Hypothalamus (tissue), 51 donors: ENCODE results near the gene SLC25A13.
A peak's percentile ranks its signal among the peaks of the same experiment; 100 is the strongest.

ENCODE experiments used
- DNase-seq, 51 donors: peaks; one replicate each; lab custom pipeline; 2025; lab: John Stamatoyannopoulos, UW

SLC25A13 gene

DNA sequence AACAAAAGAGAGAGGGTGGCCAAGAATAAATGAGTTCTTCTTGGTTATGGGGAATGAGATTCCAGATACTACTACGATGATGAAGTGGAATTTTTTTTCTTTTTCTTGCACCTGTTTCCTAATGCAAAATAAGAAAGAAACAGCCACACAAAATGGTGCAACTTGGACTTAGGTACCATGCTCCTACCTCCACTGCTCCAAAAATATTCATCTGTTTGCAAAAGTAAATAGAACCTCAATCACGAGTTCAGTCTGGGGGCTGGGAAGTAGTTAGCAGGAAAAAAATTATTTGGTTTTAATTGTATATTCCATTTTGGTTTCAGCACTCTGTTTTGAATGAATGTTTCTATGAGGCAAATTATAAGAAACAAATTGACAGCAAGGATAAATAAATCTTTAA, 73.5 kb downstream of the SLC25A13 start:
- DNase-seq: no peak

DNA sequence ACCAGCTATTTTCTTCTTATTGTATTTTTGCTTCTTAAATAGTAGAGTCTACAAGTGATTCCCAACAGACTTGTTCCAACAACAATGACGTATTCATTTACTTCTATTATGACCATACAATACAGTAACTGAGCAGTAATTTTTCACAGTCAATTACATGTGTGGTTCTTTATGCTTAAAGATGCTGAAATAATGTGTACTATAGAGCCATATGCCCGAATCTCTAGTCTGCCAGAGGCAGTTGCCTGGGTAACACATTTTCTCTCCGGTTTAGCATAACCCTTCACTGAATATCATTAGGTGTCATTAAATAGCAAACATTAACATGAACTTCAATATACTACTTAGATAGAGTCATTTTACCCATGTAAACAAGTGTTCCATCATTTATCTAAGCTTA, 75.0 kb downstream of the SLC25A13 start:
- DNase-seq: no peak

DNA sequence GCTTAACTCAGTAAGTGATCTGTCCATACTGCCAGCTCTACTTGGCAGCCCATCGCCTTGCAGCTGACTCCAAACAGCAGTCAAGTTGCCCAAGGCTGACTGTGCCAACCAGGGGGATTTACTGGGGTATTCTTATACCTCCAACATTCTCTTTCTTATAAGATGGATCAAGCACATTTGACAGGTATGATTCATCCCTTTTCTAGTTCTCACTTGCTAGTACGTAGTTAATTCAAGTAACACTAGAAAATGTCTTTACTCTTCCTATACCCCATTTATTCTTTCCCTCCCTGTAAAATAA, 77.0 kb downstream of the SLC25A13 start:
- peak in 1 of 51 donors; percentile 8 for DNase-seq

DNA sequence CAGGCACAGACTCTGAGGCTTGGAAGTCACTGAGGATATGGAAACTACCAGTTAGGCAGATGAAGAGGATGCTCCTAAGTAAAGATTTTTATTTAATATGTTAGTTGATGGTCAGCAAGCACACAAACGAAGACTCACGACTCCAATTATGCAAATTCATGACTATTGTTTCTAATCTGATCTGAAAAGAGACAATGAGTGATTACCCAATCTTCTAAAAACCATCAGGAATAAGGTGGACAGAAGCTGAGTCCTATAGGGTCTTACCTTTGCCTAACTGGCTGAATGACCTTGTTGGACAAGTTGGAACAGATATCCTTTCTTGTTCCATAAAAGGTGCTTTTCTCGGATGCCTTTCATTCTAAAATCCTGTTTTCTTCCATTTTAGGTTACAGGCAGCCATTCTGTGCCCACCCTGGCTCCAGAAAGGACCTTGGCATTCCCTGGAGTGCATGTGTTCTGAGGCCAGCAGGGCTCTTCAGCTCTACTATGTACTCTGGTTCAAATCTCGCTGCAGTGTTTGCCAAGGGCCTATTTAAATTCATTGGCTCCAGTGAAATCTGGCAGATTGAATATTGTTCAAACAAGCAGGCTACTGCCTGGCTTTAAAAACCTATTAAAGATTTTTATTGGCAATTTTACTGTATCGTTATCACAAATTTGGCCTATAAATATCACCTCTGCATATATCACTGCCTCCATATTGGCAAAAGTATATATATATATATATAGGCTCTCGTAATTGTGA, 77.5 kb downstream of the SLC25A13 start:
- no peak for DNase-seq

DNA sequence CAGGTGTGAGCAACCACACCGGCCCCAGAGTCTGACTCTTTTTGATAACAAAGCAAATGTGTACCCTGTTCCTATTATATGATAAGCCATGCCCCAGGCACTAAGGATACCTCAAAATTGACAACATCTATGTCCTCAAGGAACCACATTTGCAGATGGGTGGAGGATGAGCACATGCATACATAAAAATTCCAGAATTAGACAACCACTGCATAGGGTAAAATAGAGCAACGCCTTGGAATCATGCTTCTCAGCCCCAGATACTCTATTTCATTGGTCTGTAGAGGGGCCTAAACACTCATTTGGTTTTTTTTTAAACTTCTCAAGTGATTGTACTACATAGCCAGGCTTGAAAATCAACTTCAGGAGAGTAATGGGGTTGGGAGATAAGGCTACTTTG, 78.7 kb downstream of the SLC25A13 start:
- no peak for DNase-seq

DNA sequence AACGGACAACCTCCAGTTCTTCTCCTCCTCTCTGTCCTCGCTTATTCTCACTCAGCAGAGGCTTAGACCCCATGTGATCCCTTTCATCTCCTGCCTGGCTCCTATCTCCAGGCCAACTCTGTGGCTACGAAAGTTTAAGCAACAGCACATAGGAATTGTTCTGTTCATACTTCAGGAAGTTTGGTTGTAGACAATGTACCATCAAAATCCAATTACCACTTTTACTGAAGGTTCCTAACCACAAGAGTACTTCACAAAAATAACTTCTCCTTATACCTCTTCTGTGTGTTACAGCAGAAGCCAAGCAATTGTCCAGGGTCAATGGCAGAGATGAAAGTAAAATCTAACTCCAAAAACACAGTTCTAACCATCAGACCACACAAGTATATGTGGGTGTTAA, 80.0 kb downstream of the SLC25A13 start:
- no peak for DNase-seq

DNA sequence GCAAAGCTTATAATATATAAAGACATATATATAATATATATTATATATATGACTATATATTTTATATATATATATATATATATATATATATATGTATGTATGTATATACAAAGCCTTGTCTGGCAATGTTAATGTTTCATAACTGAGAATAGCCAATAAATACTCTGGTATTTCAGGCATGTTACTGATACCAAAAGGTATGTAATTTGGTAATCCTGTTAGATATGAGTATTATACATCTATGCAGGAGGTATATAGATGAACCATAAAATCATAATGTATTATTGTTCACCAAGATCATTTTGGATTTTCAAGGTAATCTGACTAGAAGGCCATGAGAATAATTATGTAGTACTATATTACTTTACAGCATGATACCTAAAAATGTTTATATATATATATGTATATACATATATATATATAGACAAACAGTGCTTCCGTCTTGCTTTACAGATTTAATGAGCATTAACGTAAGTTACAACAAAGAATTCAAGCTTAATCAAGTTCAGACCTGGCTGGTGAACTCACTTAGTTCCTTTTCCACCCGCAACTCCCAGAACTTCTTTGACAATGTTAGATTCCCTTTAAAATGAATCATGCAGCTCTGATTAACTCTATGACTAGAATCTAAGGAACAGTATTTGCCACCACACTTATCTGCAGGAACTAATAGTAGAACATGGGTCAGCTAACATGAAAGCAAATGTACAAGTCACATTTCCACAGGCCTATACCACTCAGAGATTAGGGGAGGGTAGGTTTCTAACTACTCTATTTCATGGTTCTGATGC, 82.7 kb downstream of the SLC25A13 start:
- no peak for DNase-seq

DNA sequence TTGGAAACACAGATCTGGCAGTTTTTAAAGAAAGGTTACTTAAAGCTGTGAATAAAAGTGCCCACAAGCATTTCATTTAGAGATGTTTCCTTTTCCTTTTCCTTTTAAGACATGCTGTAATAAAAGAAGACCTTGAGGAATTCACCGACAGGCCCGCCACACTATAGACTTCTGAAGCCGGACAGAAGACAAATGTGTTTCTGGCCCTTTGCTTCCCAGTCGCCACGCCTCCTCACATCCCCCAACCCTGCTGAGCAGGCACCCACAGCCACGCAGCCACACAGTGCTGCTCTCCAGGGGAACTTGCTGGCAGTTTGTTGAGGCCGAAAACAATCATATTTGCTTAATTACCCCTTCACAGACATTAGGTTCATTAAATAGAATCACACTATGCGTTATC, 83.4 kb downstream of the SLC25A13 start:
- no peak for DNase-seq

DNA sequence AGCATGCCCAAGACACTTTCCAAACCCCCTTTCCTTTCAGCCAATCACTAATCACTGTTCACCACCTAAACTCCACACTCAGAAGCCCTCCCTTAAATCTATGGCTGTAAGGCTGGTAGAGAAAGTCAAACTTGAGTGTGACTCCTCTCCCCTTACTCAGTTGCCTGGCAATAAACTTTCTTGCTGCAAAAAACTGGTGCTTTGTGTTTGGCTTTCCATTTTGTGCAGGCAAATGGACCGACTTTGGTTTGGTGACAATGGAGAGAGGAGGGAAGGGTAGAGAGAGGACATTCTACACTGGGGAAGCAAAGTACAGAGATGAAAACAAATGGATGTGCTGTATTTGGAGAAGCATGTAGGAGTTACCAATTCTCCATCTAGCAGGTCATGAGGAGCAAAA, 84.9 kb downstream of the SLC25A13 start:
- no peak for DNase-seq

DNA sequence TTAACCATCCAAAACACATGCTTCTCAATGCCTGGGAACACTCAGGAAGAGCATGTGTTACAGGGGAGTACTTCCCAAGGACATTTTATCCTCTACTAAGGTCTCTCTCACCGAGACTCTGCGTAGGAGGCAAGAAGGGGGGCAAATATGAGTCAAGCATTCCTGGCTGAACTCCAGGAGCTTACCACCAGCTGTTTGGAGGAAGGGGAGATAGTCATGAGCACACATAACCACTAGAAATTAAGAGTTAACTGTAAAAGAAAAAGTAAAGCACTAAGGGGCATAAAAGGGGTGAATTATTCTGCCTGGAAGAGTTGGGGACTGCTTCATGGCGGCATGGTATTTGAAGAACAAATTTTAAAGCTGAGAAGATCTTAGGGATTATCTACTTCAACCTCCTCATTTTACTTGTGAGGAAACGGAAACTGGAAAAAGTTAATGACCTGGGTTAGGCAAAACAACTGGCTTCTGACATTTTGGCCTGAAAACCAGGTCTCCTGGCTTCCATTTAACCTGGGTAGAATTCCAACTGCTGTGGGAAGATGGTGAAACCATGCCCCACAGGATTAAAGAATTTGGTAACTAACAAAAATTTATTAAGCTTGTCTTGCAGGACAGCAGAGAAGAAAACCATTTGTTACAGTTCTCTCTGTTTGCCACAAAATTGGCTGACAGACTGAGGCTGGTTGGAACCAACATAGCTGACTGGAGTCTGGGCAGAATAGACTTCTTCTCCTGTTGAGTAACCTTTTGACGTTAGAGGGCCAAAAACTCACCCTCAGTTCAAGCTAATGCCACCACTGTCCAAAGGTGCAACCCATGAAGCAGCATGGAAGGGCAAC, 85.5 kb downstream of the SLC25A13 start:
- DNase-seq: peak in 1 of 51 donors; percentile 5

DNA sequence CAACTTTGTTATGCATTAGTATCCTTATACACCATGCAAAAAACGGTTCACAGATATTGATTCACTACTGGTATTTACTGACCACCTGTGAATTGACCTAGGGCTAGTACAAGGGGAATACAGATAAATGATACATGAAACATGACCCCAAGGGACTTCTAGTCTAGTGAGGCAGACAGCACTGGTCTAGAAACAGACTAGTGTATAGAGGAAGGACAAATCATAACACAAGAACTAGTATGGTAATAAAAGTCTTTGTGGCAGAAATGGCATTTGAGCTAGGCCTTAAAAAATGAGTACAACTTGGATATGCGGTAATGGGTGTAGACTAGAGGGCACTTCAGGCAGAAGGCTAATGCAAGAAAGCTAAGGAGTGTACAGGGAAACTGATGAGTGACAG, 86.6 kb downstream of the SLC25A13 start:
- no peak for DNase-seq

DNA sequence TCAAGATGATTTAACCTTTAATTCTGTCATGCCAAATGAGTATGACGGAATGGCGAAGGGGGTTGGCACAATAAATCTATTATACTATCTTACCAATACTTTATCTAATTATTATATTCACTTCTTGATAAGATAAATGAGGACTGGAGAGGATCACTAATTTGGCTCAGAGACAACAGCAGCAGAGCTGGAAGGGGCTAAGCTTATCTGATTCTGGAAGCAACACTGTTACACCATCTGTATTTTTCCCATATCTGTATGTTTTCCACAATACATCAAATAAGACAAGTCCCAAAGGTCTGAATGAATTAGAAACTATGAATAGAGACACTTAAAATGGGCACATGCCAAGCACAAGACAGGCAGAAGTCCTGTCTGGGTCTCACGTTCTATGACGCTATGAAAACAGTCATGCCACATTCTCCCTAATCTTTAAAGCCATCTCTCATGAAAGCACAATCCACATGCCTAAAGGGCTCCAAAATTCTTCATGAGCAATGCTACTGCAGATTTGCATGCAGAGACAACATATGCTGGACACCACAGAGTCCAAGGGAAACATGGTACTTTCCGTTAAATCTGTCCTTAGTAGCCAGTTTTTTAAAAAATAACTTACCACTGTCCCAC, 88.3 kb downstream of the SLC25A13 start:
- no peak for DNase-seq

DNA sequence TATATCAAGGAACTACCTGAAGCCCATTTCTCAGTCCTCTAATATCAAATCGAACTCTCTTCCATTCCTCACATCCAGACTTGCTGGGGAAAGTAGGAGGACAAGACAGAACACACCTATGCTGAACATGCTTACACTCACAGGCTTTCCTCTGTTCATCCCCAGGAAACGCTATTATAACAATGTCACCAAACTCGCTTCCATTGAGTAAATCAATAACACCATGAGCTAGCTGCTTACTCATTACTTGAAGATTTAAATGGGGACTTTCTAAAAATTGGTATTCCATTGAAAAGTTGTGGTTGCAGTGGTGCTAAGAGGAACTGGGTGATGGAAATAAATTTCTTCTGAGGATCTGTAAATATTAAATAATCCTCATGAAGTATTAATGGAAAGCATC, 88.8 kb downstream of the SLC25A13 start:
- DNase-seq: no peak

DNA sequence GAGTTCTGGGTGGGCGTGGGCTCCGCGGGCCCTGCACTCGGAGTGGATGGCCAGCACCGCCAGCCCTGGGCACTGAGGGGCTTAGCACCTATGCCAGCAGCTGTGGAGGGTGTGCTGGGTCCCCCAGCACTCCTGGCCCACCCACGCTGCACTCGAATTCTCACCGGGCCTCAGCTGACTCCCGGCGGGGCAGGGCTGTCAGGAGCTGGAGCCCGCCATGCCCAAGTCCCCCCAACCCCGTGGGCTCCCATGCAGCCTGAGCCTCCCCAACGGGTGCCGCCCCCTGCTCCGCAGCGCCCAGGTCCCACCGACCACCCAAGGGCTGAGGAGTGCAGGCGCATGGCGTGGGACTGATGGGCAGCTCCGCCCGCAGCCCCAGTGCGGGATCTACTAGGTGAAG, 93.1 kb downstream of the SLC25A13 start:
- DNase-seq: no peak

DNA sequence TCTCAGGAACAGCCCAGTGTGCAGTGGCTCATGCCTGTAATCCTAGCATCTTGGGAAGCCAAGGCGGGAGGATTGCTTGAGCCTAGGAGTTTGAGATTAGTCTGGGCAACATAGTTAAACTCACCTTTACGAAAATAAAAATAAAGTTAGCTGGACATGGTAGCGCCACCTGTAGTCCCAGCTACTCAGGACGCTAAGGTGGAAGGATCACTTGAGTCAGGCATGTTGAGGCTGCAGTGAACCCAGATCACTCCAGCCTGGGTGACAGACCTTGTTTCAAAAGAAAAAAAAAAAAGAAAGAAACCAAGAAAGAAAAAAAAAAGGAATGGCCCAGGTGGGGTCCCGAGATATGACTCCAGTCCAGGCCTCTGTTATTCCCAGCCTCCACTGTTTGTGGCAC, 96.6 kb downstream of the SLC25A13 start:
- no peak for DNase-seq

DNA sequence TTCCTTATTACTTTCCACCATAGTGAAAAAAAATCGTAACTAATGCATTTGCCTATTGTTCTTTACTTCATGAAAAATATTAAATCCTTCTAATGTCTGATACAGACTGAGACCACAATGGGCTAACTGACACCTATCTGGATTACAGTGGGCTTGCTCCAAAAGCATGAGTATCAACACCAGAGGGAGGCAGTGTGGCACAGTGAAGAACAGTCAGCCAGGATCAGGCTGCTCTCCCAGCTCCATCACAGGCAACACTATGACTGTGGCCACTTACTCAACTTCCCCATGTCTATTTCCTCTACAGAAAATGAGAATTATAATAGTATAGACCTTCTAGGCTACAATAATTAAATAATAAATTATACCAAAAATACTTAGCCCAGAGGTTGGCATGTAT, 97.2 kb downstream of the SLC25A13 start:
- peak in 5 of 51 donors; percentile 7 to 22 (median 12) for DNase-seq

DNA sequence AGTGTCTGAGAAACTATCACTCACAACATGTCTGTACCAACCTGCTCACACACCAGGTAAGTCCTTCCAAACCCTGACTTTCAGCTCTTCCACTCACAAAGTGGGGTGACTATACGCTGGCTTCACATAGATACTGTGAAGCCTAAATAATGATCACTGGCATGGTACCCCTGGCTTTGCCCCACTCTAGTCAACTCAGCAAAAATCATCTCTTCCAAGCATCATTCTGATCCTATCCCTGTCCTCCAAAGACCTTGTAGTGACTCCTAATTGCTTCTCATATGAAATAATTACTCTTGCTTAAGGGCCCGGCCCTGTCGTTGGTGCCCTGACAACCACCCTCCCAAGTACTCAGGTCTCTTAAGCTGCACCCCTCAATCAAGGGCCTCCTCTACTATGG, 97.8 kb downstream of the SLC25A13 start:
- DNase-seq: no peak

DNA sequence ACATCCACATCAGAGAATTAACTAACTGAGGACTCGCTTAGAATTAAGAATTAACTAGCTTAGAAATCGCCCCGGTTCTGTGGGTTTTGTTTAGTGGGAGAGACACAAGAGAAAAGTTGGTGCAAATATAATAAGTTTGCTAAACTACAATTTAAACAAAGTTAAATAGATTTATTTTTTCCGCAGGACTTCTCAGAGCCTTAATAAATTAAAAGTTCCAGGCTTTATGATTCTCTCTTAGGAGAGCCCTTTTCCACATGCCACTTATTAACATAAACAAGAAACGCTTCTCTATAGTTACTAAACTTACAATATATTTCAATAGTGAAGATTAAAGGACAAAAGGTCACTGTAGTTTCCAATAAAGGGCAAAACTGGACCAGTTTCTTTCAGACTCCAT, 100.0 kb downstream of the SLC25A13 start:
- no peak for DNase-seq

DNA sequence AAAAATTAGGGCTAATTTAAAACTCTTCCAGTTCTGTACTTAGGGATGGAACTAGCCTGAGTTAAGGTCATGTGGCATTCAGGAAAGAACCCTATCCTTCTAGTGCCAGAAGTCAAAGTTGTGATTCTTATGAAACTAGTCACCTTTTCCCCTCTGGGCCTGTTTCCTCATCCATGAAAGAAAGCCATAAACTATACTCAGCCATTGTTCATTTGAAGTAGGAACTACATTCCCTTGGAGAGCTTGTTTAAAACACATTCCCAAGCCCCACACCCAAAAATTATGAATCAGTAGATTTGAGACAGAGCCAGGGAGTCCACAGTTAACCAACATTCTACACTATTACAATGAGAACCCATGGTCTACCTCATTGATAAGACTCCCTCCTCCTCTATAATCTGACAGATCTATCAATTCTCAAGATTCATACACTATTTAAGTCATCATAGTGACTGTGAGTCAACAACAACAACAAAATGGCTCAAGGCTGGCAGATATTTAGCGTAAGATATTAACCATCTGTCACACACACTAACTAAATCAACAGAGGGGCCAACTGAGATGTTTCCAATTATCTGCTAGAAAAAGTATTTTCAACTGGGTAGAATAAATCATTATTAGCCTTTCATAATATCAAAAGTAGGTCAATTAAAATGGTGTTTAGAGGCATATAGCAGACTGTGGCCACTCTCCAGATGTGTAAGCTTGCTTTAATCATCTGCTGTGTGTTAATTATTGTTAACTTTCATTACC, 102.3 kb downstream of the SLC25A13 start:
- no peak for DNase-seq

DNA sequence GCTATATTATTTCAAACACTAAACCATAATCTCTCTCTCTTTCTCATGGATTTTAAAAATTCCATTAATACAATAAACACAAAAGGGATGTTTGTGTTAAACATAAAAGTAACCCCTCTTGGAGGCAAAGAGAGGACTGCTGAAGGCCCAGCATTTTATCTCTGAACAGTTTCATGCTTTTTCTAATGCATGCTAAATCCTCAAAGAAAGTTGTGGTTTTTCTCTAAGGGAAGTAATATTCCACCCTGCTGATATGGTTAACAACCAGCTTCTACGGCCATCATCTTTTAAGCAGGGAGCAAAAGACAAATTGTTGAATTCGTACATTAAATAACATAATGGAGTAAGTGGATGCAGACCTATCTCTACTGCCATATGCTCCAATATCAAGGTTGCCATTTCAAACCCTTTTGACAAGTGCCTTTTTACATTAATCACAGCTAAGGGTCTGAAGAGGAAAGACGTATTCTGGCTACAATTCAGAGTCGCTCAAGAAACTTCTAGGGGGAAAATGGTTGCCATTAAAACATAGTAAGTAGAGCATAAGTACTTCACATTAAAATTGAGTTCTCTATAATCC, 103.1 kb downstream of the SLC25A13 start:
- DNase-seq: no peak
